Left hindlimb (tissue), 1 donor: ENCODE results near the gene ERGIC1.

Experiments
- DNase-seq: peaks from one replicate; pipeline ENCODE4 v3.0.0-alpha.2; 2018

ERGIC1 gene

DNA sequence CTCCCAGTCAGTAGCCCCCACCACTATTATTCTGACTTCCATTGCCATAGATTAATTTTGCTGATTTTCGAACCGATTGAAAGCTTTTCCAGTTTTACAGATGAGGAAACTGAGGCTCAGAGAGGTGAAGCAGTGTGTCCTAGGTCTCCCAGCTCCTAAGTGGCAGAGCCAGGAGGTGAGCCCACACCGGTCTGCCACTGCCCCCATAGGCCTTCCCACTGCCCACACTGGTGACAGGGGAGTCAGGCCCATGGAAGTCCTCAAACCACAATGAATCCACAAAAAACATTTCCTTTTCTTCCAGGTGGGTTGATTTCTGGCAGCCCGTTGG, 70.2 kb downstream of the ERGIC1 start:
- no peak for DNase-seq

DNA sequence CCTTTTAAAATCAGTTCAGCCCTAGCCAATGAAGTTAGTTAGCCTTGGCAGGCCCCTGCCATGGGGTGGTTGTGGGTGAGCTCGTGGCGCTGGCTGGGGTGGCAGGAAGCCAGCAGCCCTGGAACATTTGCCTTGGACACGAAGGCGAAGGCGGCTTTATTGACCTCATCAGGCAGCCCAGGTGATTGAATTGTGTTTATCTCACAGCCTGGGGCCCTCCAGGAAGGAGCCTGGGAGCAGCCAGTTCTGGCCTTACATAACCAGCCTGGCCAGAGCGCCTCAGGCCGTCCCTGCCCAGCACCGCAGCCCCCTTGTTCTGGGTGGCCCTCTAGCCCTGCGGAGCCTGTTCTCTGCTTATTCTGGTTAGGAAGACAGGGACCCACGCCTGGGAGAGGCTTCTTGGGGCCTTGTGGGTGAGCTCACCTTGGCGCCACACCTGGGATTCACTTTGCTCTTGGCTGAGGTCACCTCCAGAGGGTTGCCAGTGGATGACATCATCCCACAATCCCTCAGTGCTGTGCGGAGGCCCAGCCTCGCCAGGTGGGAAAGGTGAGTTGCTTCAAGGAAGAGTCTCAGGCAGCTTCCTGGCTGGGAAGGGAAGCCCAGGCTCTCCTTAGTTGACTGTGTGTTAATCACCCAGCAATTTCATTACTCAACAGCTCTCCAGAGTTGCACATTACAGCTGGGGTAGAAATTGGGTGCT, 70.7 kb downstream of the ERGIC1 start:
- no peak for DNase-seq

GRCh38 chr5:172905346-172906140, 71.5 kb downstream of the ERGIC1 start:
- DNase-seq = no peak

- no peak for DNase-seq
Measured at GRCh38 chr5:172906436-172906835, 72.4 kb downstream of the ERGIC1 start.

GRCh38 chr5:172906888-172907287, 72.8 kb downstream of the ERGIC1 start:
- no peak for DNase-seq

DNA sequence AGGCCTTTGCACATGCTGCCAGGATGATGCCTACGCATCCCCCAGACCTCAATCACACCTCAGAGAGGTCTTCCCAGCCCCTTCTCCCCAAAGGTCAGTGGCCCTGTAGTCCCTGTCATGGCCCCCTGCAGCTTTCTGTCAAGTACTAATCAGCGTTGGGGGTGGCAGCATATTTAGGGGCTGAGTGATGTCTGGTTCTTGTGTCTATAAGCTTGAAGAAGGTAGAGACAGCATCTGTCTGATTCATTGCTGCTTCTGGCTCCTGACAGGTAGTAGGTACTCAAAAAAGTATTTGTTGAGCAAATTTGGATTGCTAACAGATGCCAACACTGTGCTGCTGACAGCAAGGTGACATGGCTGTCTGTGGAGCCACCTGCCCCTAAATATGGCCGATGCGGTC, 73.6 kb downstream of the ERGIC1 start:
- DNase-seq = no peak

DNA sequence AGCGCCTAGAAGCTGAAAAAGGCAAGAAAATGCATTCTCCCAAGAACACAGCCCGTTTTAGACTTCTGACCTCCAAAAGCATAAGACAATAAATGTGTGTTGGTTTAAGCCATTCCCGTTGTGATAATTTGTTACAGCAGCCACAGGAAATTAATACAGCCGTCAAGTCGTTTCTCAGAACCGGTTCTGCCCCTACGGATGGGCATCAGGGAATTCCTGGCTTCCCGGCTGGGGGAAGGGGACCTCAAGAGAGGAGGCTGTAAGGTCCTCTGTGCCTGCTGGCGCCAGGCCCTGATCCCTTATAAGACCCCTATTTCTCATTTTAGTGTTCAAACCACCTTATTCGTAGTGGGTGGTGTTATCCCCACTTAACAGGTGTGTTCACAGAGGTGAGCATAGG, 74.6 kb downstream of the ERGIC1 start:
- DNase-seq = no peak

DNA sequence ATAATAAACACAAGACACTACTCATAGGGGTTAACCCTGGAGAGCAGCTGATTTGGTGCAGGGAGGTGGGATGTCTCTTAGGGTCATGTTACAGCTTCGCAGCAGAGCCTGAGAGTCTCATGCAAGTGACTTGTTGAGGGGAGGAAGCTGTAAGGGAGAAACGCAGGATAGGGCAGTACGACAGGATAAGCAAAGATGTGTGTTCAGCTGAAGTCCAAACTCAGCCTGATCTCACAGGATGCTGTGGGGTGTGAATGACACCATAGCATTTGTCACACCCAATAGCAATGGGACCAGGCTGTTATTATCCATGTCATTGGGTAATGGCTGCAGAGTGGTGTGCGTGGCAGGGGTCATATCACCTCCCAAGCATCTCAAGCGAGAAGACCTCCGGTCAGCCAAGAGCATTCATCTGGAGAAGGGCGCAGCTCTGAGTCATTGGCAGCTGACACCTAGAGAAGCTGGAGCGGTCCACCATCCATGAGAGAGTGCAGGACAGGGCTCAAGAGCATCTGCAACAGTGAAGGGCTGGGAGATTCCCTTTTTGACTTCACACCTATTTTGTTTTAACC, 76.0 kb downstream of the ERGIC1 start:
- DNase-seq = no peak

- DNase-seq = no peak
Measured at GRCh38 chr5:172910828-172911627, 77.0 kb downstream of the ERGIC1 start.

- DNase-seq = no peak
Measured at GRCh38 chr5:172911628-172911880, 77.5 kb downstream of the ERGIC1 start.

DNA sequence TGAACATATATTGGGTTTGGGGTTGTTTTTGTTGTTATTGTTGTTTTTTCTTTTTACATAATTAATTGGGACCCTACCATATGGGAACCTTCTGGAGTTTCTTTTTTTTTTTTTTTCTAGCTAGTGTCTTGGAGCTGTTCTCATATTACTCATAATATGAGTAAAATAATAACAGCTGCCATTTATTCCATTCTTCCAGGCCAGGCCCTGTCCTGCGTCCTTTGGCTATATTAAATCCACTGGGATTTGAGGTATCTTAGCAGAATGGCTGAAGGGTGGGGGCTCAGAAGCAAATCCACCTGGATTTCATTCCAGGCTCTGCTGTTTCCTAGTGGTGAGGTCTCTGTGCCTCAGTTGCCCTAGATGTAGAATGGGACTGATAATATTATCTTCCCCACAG, 77.9 kb downstream of the ERGIC1 start:
- DNase-seq = no peak

- DNase-seq = no peak
Measured at GRCh38 chr5:172913117-172913850, 79.2 kb downstream of the ERGIC1 start.

GRCh38 chr5:172915514-172915913, 81.5 kb downstream of the ERGIC1 start:
- no peak for DNase-seq

DNA sequence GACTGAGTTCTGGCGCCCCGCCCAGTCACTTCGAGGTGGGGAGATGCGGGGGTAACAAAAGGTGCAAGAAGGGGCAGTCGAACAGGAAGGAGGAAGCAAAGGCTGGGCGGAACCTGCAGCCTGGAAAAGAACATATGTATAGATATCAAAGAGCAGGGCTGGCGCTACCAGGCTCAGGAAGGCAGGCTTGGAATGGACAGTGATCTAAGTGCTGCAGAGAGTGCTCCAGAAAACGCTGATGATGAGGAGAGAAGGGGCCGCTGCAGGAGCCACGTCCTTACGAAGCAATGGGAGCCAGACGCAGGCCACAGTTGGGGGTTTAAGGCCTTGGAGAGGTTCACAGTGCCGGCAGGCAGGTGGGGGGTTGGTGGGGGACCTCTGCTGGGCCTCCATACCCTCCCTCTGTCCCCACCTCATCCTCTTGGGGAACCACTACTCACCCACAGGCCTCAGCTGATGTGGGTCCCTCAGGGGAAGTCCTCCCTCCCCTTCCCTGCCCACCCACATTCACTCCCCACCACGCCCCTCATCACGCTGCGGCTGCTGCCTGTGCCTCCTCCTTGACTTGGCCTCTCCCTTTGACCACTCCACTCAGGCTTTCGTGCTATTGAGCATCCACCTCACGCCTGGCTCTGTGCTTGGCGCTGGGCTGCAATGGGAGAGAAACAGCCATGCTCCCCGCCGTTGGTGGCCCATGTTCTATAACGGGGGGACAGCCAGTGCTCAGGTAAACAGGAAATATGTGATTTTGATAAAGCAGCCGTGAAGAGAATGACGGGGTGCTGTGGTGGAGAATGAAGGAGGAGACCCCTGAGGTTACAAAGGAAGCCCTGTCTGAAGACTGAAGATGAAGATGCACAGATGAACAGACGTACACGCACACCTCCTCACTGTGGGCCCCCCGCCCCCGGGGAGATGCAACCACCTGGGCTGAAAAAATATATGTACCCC, 84.6 kb downstream of the ERGIC1 start:
- DNase-seq = no peak

GRCh38 chr5:172919525-172920446, 85.7 kb downstream of the ERGIC1 start:
- DNase-seq = no peak

DNA sequence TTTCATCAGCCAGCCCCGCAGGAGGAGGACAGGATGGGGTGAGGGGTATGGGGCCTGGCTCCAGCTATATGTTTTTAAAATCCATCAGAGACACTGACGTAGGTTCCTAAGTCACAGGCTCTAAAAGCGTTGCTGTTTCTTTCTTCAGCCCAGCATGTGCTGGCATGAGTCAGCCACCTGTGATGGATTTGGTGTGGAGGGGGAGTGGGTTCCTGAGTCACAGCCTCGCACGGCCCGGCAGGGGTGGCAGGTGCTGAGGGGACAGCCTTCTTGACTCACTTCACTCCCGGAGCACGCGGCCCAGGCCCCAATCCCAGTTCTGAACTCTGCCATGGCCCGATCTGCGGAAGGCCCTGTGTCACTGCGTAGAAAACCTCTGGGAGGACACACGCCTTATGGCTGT, 86.4 kb downstream of the ERGIC1 start:
- no peak for DNase-seq

GRCh38 chr5:172920995-172921394, 86.9 kb downstream of the ERGIC1 start:
- DNase-seq = no peak

DNA sequence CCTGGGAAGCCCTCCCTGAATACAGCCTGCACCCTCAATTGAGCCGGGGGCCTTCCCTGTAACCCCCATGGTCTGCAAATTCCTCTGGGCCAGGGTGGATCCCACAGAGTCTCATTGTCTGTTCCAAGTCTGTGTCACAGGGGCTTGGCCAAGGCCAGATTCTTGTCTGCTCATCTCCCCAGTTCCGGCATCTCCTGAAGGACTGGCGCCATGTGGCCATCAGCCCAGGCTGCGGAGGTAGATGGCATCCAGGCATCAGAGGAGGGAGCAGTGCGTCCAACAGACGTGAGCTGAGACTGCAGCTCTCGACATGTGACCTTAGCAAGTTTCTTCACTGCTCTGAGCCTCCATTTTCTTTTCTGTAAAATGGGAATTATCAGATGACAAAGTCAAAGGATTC, 87.9 kb downstream of the ERGIC1 start:
- no peak for DNase-seq

GRCh38 chr5:172923539-172923938, 89.5 kb downstream of the ERGIC1 start:
- no peak for DNase-seq

GRCh38 chr5:172925336-172925948, 91.4 kb downstream of the ERGIC1 start:
- no peak for DNase-seq
